Measurements from ENCODE around the gene UHRF2. TPM values are rescaled to one million over a fixed set of nuclear protein-coding genes. Genes with fewer than 3 reads are reported as not detected.
A peak's percentile ranks its signal among the peaks of the same experiment; 100 is the strongest.

UHRF2 gene
- total and polyA plus RNA-seq, 2 of the 13 experiments (the other 11 are each of a cell fraction or from before 2014, with no cell fraction given): 42.1 to 44.2 TPM

DNA sequence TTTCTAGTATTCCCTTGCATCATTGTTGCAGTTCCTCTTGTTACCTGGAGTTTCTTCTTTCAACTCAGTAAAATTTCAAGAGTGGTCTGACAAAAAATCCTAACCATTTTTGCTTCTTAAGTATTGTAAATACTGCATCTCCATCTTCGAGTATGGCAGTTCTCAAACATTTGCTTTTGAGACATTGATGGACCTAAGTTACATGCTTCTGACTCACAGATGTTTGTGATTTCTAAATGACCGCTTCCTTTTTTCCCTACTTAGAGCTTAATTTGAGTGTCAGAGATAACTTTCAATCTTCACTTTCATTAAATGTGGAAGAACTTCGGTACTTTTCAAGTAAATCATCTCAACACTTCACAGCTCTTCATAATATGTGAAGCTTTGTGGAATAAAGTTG is 4.2 kb downstream of the UHRF2 start:
- WGBS (ENCODE audit: low lambda C conversion rate): 89% methylated on average over 3 of the region's 3 CpGs
- ChIA-PET POLR2A (no interaction called here), CTCF (ENCODE audit: low intra/inter-chr PET ratio, low total read pairs) (no interaction called here)
- TF ChIP-seq, protein P1, sequence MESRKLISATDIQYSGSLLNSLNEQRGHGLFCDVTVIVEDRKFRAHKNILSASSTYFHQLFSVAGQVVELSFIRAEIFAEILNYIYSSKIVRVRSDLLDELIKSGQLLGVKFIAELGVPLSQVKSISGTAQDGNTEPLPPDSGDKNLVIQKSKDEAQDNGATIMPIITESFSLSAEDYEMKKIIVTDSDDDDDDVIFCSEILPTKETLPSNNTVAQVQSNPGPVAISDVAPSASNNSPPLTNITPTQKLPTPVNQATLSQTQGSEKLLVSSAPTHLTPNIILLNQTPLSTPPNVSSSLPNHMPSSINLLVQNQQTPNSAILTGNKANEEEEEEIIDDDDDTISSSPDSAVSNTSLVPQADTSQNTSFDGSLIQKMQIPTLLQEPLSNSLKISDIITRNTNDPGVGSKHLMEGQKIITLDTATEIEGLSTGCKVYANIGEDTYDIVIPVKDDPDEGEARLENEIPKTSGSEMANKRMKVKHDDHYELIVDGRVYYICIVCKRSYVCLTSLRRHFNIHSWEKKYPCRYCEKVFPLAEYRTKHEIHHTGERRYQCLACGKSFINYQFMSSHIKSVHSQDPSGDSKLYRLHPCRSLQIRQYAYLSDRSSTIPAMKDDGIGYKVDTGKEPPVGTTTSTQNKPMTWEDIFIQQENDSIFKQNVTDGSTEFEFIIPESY (CRISPR knock-in tag; IDR thresholded peaks at IDR 0.05): no peak
- TF ChIP-seq, protein P2, sequence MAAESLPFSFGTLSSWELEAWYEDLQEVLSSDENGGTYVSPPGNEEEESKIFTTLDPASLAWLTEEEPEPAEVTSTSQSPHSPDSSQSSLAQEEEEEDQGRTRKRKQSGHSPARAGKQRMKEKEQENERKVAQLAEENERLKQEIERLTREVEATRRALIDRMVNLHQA (CRISPR knock-in tag; IDR thresholded peaks at IDR 0.05): no peak
- TF ChIP-seq, protein P3, sequence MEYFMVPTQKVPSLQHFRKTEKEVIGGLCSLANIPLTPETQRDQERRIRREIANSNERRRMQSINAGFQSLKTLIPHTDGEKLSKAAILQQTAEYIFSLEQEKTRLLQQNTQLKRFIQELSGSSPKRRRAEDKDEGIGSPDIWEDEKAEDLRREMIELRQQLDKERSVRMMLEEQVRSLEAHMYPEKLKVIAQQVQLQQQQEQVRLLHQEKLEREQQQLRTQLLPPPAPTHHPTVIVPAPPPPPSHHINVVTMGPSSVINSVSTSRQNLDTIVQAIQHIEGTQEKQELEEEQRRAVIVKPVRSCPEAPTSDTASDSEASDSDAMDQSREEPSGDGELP (IDR thresholded peaks at IDR 0.05; ENCODE audit: borderline replicate concordance, low read depth): no peak
- TF ChIP-seq, protein P4, sequence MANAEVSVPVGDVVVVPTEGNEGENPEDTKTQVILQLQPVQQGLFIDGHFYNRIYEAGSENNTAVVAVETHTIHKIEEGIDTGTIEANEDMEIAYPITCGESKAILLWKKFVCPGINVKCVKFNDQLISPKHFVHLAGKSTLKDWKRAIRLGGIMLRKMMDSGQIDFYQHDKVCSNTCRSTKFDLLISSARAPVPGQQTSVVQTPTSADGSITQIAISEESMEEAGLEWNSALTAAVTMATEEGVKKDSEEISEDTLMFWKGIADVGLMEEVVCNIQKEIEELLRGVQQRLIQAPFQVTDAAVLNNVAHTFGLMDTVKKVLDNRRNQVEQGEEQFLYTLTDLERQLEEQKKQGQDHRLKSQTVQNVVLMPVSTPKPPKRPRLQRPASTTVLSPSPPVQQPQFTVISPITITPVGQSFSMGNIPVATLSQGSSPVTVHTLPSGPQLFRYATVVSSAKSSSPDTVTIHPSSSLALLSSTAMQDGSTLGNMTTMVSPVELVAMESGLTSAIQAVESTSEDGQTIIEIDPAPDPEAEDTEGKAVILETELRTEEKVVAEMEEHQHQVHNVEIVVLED (CRISPR knock-in tag; IDR thresholded peaks at IDR 0.05; ENCODE audit: borderline replicate concordance): no peak
- TF ChIP-seq NFIC (IDR thresholded peaks at IDR 0.05; ENCODE audit: low read length) (no peak), RFX5 (IDR thresholded peaks at IDR 0.05; ENCODE audit: low read depth, low read length) (no peak), NFRKB (IDR thresholded peaks at IDR 0.05) (no peak), ZNF7 (CRISPR knock-in tag; IDR thresholded peaks at IDR 0.05) (no peak), TAF1 (CRISPR knock-in tag; IDR thresholded peaks at IDR 0.05) (no peak), RBFOX2 (IDR thresholded peaks at IDR 0.05; ENCODE audit: low read depth, low read length) (no peak)
- TF ChIP-seq, protein P5, sequence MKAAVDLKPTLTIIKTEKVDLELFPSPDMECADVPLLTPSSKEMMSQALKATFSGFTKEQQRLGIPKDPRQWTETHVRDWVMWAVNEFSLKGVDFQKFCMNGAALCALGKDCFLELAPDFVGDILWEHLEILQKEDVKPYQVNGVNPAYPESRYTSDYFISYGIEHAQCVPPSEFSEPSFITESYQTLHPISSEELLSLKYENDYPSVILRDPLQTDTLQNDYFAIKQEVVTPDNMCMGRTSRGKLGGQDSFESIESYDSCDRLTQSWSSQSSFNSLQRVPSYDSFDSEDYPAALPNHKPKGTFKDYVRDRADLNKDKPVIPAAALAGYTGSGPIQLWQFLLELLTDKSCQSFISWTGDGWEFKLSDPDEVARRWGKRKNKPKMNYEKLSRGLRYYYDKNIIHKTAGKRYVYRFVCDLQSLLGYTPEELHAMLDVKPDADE (CRISPR knock-in tag; IDR thresholded peaks at IDR 0.05): no peak
- TF ChIP-seq, protein P6, sequence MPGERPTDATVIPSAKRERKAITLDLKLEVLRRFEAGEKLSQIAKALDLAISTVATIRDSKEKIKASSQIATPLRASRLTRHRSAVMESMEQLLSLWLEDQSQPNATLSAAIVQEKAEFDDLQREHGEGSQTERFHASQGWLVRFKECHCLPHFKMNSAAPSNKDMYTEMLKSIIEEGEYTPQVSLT (CRISPR knock-in tag; IDR thresholded peaks at IDR 0.05; ENCODE audit: borderline replicate concordance, low read depth): no peak
- no peak overlapping the region for H3K4me3 ChIP-seq (replicated peaks in 1 of 3; ENCODE audit: insufficient read depth in 1 of 3, low read depth in 2 of 3, low read length in 3 of 3)
- peaks cover 87% of the 10 kb centered on the region for H3K79me2 ChIP-seq (ENCODE audit: insufficient read depth, low read length)
- no peaks in the 10 kb centered on the region; a peak in 1 of 5 replicates for H3K27me3 ChIP-seq (ENCODE audit: control insufficient read depth in 1 of 2, insufficient read depth in 2 of 2, low read length in 2 of 2)
- H3K9ac ChIP-seq (ENCODE audit: insufficient read depth, low read depth, low read length): no peak overlapping the region; the same call in 1 of the 2 replicates
- intact Hi-C loops (cut with micrococcal nuclease; ENCODE audit: unreplicated experiment): no loop called here
- H3K4me1 ChIP-seq (ENCODE audit: insufficient read depth, low read length): peaks cover 49% of the 10 kb centered on the region
- no peak overlapping the region for H2AFZ ChIP-seq (ENCODE audit: low read length)
- FAIRE-seq: no peak
- peak overlapping the region; percentile 34 for H3K4me2 ChIP-seq (ENCODE audit: low read depth, low read length)
- no TSS peak for BruUV-seq (replicated peaks)
- in situ Hi-C loops (cut with HindIII; ENCODE audit: extremely low pct_ligation_motif_present, low pct_unique_long_range_greater_than_20kb): no loop called here
- H3K9me3 ChIP-seq (ENCODE audit: low read length): no peaks in the 10 kb centered on the region
- H3K27ac ChIP-seq (ENCODE audit: extremely low read length, insufficient read depth, low read length): no peak overlapping the region
- no peak for DNase-seq (ENCODE audit: low spot score)
- ATAC-seq: no peak
- H3K36me3 ChIP-seq (replicated peaks in 1 of 2; ENCODE audit: control insufficient read depth in 1 of 2, insufficient read depth in 2 of 2, low read length in 2 of 2): peaks cover 3 to 11% of the 10 kb centered on the region in 2 experiments; a peak in 4 of 5 replicates
- H4K20me1 ChIP-seq (ENCODE audit: insufficient read depth, low read length): peaks cover 66% of the 10 kb centered on the region
